GM20431 (cell line): ENCODE results near the gene ATAT1.
"Not testable (repeated sequence)": the region's sequence is repeated elsewhere in the genome, so short reads cannot be mapped to it uniquely, and the experiment has no call there.

Source experiments
- in situ Hi-C: fragments of 300-500 bp; cut with MseI, MboI; formaldehyde crosslinking; loops from one replicate; pipeline ENCODE4 v1.15.0; 2020; ENCODE audit warnings: low sequenced_read_pairs; ENCODE audit not compliant: unreplicated experiment

The ATAT1 gene

DNA sequence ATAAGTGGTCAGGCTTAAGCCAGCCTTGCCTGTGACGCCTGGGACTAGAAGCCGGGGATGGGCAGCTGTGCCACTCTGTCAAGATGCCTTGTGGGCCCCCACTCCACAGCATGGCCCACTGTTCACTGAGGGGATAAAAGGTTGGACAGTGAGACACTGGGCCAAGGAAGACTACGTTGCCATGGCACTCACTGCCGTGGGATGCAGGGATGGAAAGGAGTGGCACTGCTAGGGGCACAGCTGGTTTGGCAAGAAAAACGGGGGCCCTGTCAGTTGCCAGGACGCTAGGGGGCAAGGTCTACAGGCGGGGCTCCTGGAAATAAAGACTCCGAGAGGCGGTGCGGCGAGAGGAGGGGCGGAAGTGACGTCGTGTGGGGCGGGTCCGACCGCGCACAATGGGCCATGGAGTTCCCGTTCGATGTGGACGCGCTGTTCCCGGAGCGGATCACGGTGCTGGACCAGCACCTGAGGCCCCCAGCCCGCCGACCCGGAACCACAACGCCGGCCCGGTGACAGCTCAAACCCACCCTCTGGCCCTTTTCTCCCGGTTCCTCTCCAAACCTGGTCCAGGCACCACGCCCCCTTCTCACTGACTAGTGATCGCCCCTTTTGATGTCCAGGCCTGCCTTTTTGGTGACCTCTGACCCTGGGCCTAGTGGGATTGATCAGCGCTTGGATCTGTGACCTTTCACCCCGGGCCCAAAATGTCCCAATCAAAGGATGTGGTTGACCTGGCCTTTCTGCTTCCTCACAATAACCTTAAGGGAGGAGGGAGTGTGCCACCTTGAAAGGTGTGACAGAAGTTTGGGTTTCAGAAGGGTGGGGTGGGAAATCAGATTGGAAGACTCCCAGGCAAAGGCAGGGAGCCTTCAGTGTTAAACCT is at the start of gene ATAT1:
Gene ATAT1, plus strand, starts transcription at position 391 of the 883 bp plus-strand sequence.
- in situ Hi-C loops, result no loop called here

DNA sequence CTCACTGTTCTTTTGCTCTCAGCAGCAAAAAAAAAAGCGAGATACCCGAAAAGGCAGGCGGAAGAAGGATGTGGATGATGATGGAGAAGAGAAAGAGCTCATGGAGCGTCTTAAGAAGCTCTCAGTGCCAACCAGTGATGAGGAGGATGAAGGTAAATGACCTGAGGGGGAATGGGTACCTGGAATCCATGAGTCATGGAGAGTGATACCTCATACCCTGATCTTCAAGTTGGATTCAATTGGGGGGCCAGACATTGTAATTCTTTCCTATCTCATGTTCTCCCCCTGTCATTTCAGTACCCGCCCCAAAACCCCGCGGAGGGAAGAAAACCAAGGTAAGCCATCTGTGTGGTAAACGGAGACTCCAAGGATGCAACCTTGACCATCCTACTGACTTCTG is 48.6 kb upstream of the ATAT1 start:
- in situ Hi-C loops, result no loop called here

DNA sequence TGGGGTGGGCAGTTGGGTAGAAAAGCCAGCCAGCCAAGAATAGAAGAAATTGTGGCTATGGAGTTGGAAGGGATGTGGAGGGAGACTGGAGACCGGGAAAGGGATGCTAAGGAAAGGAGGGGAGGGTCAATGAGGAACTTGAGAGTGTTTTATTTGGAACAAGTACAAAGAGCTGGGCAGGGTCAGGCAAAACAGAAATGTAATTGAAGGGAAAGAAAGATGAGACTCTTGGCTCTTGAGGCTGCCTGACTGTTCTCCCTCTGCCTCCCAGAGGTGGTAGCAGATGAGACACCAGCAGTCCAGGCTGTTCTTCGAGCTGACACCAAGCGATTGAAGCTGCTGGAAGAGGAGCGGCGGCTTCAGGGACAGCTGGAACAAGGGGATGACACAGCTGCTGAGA is 42.8 kb upstream of the ATAT1 start:
- in situ Hi-C loops, result no loop called here

DNA sequence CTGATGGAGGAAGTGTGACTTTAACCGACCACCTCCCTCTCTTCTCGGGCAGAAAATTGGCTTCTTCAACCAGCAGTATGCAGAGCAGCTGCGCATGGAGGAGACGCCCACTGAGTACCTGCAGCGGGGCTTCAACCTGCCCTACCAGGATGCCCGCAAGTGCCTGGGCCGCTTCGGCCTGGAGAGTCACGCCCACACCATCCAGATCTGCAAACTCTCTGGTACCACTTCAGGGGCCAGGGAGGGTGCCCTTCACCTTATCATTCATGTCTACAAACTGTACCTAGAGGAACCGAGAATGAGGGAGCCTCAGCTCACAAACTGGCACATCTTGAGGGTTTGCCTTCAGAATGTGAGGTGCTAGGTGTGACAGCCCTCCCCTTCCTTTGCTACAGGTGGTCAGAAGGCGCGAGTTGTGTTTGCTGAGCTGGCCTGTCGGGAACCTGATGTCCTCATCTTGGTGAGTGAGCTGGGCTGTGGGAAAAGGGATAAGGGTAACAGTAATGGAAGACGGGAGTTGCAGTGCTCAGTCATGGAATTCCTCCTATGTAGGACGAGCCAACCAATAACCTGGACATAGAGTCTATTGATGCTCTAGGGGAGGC is 36.8 kb upstream of the ATAT1 start:
- in situ Hi-C loops, result no loop called here

DNA sequence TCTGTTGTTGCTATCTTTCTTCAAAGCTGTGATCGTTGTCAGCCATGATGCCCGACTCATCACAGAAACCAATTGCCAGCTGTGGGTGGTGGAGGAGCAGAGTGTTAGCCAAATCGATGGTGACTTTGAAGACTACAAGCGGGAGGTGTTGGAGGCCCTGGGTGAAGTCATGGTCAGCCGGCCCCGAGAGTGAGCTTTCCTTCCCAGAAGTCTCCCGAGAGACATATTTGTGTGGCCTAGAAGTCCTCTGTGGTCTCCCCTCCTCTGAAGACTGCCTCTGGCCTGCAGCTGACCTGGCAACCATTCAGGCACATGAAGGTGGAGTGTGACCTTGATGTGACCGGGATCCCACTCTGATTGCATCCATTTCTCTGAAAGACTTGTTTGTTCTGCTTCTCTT is 36.2 kb upstream of the ATAT1 start:
- in situ Hi-C loops, result no loop called here

DNA sequence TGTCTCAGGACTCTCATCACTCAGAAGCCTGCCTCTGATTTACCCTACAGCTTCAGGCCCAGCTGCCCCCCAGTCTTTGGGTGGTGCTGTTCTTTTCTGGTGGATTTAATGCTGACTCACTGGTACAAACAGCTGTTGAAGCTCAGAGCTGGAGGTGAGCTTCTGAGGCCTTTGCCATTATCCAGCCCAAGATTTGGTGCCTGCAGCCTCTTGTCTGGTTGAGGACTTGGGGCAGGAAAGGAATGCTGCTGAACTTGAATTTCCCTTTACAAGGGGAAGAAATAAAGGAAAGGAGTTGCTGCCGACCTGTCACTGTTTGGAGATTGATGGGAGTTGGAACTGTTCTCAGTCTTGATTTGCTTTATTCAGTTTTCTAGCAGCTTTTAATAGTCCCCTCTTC is 35.7 kb upstream of the ATAT1 start:
- in situ Hi-C loops, result no loop called here

DNA sequence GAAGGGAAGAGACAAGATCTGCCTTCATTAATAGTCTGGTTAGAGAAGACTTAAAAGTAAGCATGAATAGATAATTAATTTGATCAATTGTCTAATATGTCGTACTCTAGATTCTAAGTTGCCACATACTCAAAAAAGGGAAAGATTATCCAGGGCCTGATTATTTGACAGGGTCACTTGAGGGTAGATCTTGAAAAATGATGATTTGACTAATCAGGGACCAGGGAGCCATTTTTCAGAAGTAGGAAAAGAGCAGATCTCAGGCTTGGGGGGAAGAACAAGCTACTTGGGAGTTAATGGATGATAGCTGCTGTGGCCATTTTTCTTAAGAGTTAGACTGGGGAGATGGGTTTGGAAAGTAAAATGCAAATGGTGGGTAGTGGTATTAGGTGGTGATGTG is 34.4 kb upstream of the ATAT1 start:
- in situ Hi-C loops, result no loop called here

DNA sequence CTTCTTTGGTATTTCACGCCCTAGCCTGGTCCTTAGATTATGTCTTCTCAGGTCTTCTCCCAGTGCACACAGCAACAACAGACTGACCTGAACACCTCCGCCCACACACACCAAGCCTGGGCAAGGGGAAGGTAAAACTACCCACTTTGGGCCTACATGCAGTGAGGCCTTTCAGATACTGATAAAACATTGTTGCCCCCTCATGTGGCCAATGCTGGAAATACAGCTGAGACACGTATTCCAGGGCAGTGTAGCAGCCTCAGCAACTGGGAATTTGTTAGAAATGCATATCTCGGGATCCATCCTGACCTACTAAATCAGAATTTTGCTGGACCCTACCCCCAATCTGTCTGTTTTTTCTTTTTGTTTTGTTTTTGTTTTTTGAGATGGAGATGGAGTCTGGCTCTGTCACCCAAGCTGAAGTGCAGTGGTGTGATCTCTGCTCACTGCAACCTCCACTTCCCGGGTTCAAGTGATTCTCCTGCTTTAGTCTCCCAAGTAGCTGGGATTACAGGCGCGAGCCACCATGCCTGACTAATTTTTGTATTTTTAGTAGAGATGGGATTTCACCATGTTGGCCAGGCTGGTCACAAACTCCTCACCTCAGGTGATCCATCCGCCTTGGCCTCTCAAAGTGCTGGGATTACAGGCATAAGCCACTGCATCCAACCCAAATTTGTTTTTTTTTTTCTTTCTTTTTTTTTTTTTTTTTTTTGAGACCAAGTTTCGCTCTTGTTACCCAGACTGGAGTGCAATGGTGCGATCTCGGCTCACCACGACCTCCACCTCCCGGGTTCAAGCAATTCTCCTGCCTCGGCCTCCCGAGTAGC is 29.1 kb upstream of the ATAT1 start:
- in situ Hi-C loops, result not testable (repeated sequence)

DNA sequence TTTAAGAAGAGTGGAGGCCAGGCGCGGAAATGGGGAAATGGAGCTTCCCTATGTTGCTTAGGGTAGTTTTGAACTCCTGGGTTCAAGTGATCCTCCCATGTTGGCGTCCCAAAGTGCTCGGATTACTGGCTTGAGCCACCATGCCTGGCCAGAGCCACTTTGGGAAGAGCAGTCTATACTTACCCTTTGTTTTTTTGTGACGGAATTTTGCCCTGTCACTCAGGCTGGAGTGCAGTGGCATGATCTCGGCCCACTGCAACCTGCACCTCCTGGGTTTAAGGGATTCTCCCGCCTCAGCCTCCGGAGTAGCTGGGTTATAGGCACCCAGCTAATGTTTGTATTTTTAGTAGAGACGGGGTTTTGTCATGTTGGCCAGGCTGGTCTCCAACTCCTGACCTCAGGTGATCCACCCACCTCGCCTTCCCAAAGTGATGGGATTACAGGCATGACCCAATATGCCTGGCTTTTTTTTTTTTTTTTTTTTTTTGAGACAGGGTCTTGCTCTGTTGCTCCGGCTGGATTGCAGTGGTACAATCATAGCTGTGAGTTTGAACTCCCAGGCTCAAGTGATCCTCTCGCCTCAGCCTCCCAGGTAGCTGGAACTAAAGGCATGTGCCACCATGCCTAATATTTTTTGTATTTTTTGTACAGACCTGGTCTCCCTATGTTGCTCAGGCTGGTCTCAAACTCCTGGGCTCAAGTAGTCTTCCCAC is 27.6 kb upstream of the ATAT1 start:
- in situ Hi-C loops, result no loop called here

DNA sequence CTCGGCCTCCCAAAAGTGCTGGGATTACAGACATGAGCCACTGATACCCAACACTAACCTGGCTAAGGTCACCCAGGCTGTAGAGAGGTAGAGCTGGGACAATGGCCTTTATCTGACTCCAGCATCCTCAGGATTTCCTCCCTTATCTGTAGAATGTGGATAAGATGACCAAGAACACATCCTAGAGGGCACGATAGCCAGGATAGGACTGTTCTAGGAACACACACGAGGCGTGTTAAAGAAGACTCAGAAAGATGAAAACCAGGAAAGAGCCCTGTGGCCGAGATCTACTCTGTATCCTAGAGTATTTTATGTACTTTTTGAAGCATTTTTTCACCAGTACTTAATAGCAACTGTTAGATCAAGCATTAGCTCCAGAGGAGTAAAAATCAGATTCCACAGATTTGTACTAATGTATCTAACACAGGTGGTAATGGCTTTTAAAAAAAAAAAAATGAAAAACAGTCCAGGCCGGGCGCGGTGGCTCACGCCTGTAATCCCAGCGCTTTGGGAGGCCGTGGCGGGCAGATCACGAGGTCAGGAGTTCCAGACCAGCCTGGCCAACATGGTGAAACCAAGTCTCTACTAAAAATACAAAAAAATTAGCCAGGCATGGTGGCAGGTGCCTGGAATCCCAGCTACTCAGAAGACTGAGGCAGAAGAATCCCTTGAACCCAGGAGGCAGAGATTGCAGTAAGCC is 26.9 kb upstream of the ATAT1 start:
- in situ Hi-C loops, result no loop called here

DNA sequence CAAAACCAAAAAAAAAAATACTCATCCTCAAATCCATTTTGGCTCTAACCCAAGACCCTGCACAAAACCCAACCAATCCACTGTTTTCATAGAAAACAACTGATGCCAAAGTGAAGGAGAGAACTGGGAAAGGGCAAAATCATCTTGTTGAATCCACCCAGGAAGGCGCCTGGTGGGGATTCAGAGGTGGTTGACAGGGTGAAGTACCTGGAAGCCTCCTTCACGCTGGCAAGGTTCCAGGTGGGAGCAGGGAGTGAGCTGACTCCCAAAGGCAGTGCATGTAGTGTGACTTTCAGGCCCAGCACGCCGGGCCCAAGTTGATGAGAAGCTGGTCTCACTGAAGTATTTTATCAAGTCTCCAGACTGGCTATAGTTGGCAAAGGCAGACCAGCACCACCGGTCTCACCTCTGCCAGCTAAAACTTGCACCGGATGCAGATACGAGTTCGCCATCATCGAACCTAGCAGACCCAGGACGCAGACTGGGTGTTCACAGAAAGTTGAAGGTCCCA is 26.2 kb upstream of the ATAT1 start:
- in situ Hi-C loops, result no loop called here

DNA sequence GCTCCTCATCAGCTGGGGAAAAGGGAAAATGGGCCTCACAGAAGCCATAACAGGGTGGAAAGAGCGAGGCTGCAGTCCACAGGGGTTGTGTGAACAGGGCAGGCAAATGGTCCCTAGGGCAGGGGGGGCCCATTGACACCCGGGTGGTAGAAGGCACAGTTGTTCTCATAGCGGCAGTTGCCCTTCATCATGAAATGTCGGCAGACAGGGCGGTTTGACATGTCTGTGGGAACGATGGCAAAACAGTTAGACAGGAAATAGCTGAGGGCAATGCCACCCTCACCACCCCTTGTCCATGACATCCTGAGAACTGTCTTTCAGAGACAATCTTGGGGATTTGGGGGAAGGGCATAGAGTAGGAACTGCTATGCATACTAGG is 25.2 kb upstream of the ATAT1 start:
- in situ Hi-C loops, result no loop called here

DNA sequence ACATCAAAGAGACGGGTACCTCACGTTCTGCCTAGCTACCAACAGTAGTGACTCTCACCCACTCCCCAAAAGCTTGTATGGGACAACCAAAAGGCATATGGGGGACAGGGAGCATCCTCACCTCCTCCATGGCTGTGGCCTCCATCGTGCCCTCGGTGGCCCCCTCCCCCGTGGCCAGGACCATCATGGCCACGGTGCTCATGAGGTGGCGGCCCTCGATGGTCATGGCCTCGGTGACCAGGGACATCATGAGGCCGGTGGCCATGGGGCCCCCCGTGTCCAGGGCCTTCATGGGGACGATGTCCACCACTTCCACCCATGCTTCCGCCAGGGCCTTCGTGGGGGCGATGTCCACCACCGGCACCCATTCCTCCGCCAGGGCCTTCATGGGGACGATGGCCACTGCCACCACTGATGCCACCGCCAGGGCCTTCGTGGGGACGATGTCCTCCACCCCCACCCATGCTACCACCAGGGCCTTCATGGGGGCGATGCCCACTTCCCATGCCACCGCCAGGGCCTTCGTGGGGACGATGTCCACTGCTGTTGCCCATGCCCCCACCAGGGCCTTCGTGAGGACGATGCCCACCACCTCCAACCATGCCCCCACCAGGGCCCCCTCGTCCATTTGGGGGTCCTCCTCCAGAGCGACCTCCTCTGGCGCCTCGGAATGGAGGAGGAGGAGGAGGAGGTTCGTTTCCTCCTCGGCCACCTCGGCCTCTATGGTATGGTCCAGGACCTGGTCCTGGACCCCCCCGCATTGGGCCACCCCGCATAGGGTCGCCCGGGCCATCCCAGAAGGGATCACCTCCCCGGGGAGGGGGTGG is 24.6 kb upstream of the ATAT1 start:
- in situ Hi-C loops, result no loop called here

DNA sequence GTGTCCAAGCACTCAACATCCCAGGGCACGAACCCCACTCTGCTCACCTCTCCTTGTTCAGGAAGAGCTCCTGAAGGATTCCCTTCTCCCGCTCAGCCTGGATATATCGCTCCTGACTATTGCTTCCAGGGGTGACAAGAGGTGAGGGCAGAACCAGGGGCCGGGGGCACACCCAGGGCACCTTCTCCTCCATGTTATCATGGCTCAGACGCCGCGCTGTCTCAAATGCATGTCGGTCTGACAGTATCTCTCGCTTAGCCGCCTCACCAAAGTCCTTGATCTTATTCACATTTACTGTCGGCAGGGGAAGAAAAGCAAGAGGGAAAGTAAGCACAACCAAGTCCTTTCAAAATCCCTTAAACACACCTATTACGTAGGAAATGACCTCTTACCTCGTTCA is 22.7 kb upstream of the ATAT1 start:
- in situ Hi-C loops, result no loop called here

DNA sequence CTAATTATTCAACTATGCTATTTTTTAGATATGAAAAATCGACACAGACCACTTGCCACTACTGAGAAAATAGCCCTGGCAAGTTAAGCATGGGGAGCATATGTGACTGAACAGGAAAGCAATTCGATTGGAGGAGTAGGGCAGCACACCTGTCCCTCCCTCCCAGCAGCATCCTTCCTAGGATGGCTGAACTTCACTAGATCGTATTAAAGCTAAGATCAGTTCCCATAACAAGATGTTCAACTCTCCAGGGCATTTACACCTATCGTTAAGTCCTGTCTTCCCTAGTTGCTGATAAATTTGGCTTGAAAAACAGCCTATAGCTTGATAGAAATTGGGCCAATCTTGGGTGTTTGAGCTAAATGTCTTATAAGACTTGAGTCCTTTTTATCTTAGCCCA is 16.6 kb upstream of the ATAT1 start:
- in situ Hi-C loops, result no loop called here

DNA sequence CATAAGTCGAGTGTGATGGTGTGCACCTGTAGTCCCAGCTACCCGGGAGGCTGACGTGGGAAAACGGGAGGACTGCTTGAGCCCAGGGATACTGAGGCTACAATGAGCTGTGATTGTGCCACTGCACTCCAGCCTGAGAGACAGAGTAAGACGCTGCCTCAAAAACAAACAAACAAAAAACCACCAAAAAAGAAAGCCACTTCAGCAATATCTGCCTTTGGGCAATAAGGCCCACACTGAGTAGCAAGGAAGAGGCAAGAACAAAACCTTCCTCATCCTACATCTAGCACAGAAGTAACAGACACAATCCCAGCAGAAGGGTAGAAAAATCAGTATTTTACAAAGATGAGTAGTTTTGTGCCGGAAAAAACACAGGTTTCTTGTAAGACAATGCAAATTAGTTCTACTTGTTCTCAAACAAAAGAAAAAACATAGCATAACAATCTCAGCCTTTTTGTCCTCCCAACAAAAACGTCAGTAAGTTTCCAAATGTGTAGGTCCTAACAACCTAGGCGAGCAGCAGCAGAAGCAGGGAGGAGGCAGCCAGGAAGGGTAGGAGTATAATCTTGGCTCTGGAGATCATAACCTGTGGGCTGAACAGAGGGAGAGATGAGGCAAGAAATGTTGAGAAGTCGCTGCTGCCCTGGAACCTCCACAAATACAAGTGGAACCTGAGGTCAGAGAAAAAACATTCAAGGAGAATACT is 15.4 kb upstream of the ATAT1 start:
- in situ Hi-C loops, result no loop called here

DNA sequence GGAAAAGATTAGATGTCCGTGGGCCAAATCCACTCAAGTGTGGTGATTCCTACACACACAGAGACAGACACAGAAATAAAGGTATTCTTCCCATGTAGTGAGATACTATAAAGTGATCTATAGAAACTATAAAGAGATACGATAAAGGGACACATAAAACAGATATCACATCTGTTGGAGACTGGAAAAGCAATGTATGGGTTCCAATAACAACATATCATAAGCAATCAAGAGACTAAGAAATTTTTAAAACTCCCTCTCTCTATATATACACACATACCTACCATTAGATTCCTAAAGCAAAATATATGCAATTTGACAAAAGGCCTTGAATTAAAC is 14.8 kb upstream of the ATAT1 start:
- in situ Hi-C loops, result no loop called here

DNA sequence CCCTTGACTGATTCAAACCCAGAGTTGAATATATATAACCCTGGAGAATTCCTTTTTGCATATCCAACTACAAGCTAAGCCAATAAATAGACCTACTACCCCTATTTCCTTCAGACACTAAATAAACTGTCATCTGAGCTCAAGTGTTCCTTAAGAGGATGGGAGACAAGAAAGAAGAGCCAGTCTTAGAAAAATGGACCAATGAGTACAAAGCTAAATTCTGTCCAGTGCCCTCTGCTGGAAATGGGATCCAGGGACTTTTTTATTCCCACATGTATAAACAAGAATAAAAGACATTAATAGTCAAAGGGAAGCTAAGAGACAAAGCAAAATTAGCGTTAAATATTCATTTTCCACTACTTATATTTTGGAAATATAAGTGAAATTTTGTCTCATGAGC is 14.5 kb upstream of the ATAT1 start:
- in situ Hi-C loops, result no loop called here
